Neural cell (in vitro differentiated cells): ENCODE results near the gene MAP2. TPM values are rescaled to one million over a fixed set of nuclear protein-coding genes. Genes with fewer than 3 reads are reported as not detected.

Experiments
- H2AFZ ChIP-seq: fragments of 200-600, 300-800 bp; sonication (generic), shearing (Covaris generic); 2 replicates; pipeline ENCODE4 v1.6.0; 2014; ENCODE audit warnings: low read depth, mild to moderate bottlenecking, antibody characterized with exemption, low read length, moderate library complexity
- H3F3A ChIP-seq: fragments of 200-600 bp; shearing (Covaris generic); 2 replicates; pipeline ENCODE4 v1.6.1; 2016; ENCODE audit warnings: mild to moderate bottlenecking, moderate library complexity, mixed read lengths, antibody characterized with exemption, low read length; ENCODE audit not compliant: insufficient read depth, poor library complexity, severe bottlenecking
- H3K27ac ChIP-seq: fragments of 200-600, 300-800 bp; sonication (generic), shearing (Covaris generic); 2 replicates; pipeline ENCODE4 v1.5.1; 2014; ENCODE audit warnings: mild to moderate bottlenecking, low read length, moderate library complexity
- H3K27me3 ChIP-seq: fragments of 300-800, 200-600 bp; sonication (generic), shearing (Covaris generic); 2 replicates; pipeline ENCODE4 v1.6.0; 2014; ENCODE audit warnings: mild to moderate bottlenecking, low read depth, low read length, moderate library complexity; ENCODE audit not compliant: insufficient read depth
- H3K36me3 ChIP-seq: fragments of 300-800, 200-600 bp; sonication (generic), shearing (Covaris generic); 2 replicates; pipeline ENCODE4 v1.5.1; 2014; ENCODE audit warnings: mild to moderate bottlenecking, antibody characterized with exemption, low read length, moderate library complexity; ENCODE audit not compliant: insufficient read depth
- H3K4me2 ChIP-seq: fragments of 300-800, 200-600 bp; sonication (generic), shearing (Covaris generic); 2 replicates; pipeline ENCODE4 v1.6.0; 2014; ENCODE audit warnings: mild to moderate bottlenecking, low read length
- H3K4me3 ChIP-seq: fragments of 300-800, 200-600 bp; sonication (generic), shearing (Covaris generic); 2 replicates; pipeline ENCODE4 v1.5.1; 2014; ENCODE audit warnings: mild to moderate bottlenecking, low read length, moderate library complexity
- H3K79me2 ChIP-seq: fragments of 200-600 bp; shearing (Covaris generic); replicated peaks from 2 replicates; pipeline ENCODE4 v1.6.0; 2014; ENCODE audit warnings: mild to moderate bottlenecking, low read length, moderate library complexity; ENCODE audit not compliant: insufficient read depth
- H3K9ac ChIP-seq: fragments of 300-800, 200-600 bp; sonication (generic), shearing (Covaris generic); 2 replicates; pipeline ENCODE4 v1.6.1; 2016; ENCODE audit warnings: mild to moderate bottlenecking, low read length, mixed read lengths
- H3K9me2 ChIP-seq: fragments of 200-600 bp; shearing (Covaris generic); 2 replicates; pipeline ENCODE4 v1.6.1; 2016; ENCODE audit warnings: mild to moderate bottlenecking, low read length, mixed read lengths; ENCODE audit not compliant: insufficient read depth
- H3K9me3 ChIP-seq: fragments of 200-600, 300-800 bp; sonication (generic), shearing (Covaris generic); 2 replicates; pipeline ENCODE4 v1.6.1; 2016; ENCODE audit warnings: mild to moderate bottlenecking, mixed run types, low read length, moderate library complexity, mixed read lengths
- H4K20me1 ChIP-seq: fragments of 200-600 bp; shearing (Covaris generic); 2 replicates; pipeline ENCODE4 v1.6.1; 2016; ENCODE audit warnings: mild to moderate bottlenecking, mixed run types; ENCODE audit not compliant: insufficient read depth
- CTCF ChIP-seq: fragments of 450-650 bp; IDR thresholded peaks from 2 replicates; pipeline ENCODE4 v1.5.1; 2014; ENCODE audit warnings: antibody characterized with exemption, mild to moderate bottlenecking, moderate library complexity; ENCODE audit not compliant: poor library complexity, severe bottlenecking
- EP300 ChIP-seq: fragments of 450-650 bp; conservative IDR thresholded peaks from 2 replicates; pipeline ENCODE4 v1.6.1; 2014; ENCODE audit warnings: antibody characterized with exemption, mild to moderate bottlenecking, moderate library complexity; ENCODE audit not compliant: poor library complexity, severe bottlenecking
- EZH2 ChIP-seq: fragments of 200-600, 300-800 bp; shearing (Covaris generic), sonication (generic); IDR thresholded peaks from 2 replicates; pipeline ENCODE4 v1.6.1; 2014; ENCODE audit warnings: antibody characterized with exemption, low read length, borderline replicate concordance, mild to moderate bottlenecking; ENCODE audit not compliant: insufficient read depth, poor library complexity, severe bottlenecking
- MXI1 ChIP-seq: fragments of 450-650 bp; conservative IDR thresholded peaks from 2 replicates; pipeline ENCODE4 v1.6.1; 2014; ENCODE audit warnings: antibody characterized with exemption, mild to moderate bottlenecking; ENCODE audit not compliant: poor library complexity, severe bottlenecking
- POLR2AphosphoS5 ChIP-seq: IDR thresholded peaks from 2 replicates; pipeline ENCODE4 v1.6.1; 2012
- RAD21 ChIP-seq: fragments of 450-650 bp; conservative IDR thresholded peaks from 2 replicates; pipeline ENCODE4 v1.6.1; 2014; ENCODE audit warnings: antibody characterized with exemption, mild to moderate bottlenecking, moderate library complexity
- REST ChIP-seq: IDR thresholded peaks from 2 replicates; pipeline ENCODE4 v1.6.1; 2012; ENCODE audit warnings: borderline replicate concordance
- SMC3 ChIP-seq: fragments of 450-650 bp; conservative IDR thresholded peaks from 2 replicates; pipeline ENCODE4 v1.6.1; 2014; ENCODE audit warnings: antibody characterized with exemption, mild to moderate bottlenecking, moderate library complexity; ENCODE audit not compliant: poor library complexity
- TAF1 ChIP-seq: IDR thresholded peaks from 2 replicates; pipeline ENCODE4 v1.6.1; 2012; ENCODE audit warnings: low read depth
- polyA plus RNA-seq: library from polyadenylated mRNA; depleted of rRNA; stranded (reverse); fragments of >200 nt; gene quantifications from 2 replicates; pipeline ENCODE4 v1.2.3, GENCODE V29; 2014

Gene MAP2
- polyA plus RNA-seq, 1 donor from 2014 or later = 450 TPM

GRCh38 chr2:209533391-209533790, 109.5 kb downstream of the MAP2 start:
- no peaks in the 10 kb centered on the region for H3K9me2 ChIP-seq
- no peaks in the 10 kb centered on the region for H3K36me3 ChIP-seq
- H3K4me3 ChIP-seq = no peak overlapping the region
- no peaks in the 10 kb centered on the region for H3K9me3 ChIP-seq
- no peaks in the 10 kb centered on the region for H3K27me3 ChIP-seq
- no peak overlapping the region for H3K4me2 ChIP-seq
- no peaks in the 10 kb centered on the region for H3F3A ChIP-seq
- no peak for TF ChIP-seq TAF1
- no peak for TF ChIP-seq SMC3
- TF ChIP-seq MXI1 = no peak
- no peak for TF ChIP-seq POLR2AphosphoS5
- no peak for TF ChIP-seq EP300
- TF ChIP-seq EZH2 = no peak
- no peak overlapping the region for H3K9ac ChIP-seq
- peaks cover 64% of the 10 kb centered on the region for H3K79me2 ChIP-seq
- no peaks in the 10 kb centered on the region for H4K20me1 ChIP-seq
- no peak overlapping the region for H3K27ac ChIP-seq
- H2AFZ ChIP-seq = no peak overlapping the region

GRCh38 chr2:209534228-209534627, 110.4 kb downstream of the MAP2 start:
- H3K9me2 ChIP-seq = no peaks in the 10 kb centered on the region
- H2AFZ ChIP-seq = no peak overlapping the region
- no peak overlapping the region for H3K4me2 ChIP-seq
- TF ChIP-seq TAF1 = no peak
- TF ChIP-seq EP300 = no peak
- TF ChIP-seq SMC3 = no peak
- TF ChIP-seq MXI1 = no peak
- TF ChIP-seq CTCF = no peak
- TF ChIP-seq RAD21 = no peak
- TF ChIP-seq EZH2 = no peak
- TF ChIP-seq REST = no peak
- TF ChIP-seq POLR2AphosphoS5 = no peak
- H3K36me3 ChIP-seq = no peaks in the 10 kb centered on the region
- H3K9ac ChIP-seq = no peak overlapping the region
- no peaks in the 10 kb centered on the region for H4K20me1 ChIP-seq
- H3K9me3 ChIP-seq = no peaks in the 10 kb centered on the region
- H3K79me2 ChIP-seq = peaks cover 67% of the 10 kb centered on the region
- no peaks in the 10 kb centered on the region for H3F3A ChIP-seq
- H3K27me3 ChIP-seq = no peaks in the 10 kb centered on the region
- H3K27ac ChIP-seq = no peak overlapping the region
- no peak overlapping the region for H3K4me3 ChIP-seq
